Skeletal muscle cell (primary cell): ENCODE measurements around the gene TBC1D1.
"Not testable (repeated sequence)": the region's sequence is repeated elsewhere in the genome, so short reads cannot be mapped to it uniquely, and the experiment has no call there.

ENCODE experiments used
- DNase-seq: peaks from one replicate; pipeline ENCODE4 v3.0.0-alpha.2; 2010; ENCODE audit warnings: low read depth
- H3K4me3 ChIP-seq: 2 replicates; pipeline ENCODE4 v1.5.1; 2011; ENCODE audit warnings: low read depth, mild to moderate bottlenecking, control low read depth, low read length, moderate library complexity

Gene TBC1D1

GRCh38 chr4:38003102-38003501, 112.2 kb downstream of the TBC1D1 start:
- H3K4me3 ChIP-seq = no peak overlapping the region
- DNase-seq = no peak

GRCh38 chr4:38003628-38004027, 112.7 kb downstream of the TBC1D1 start:
- H3K4me3 ChIP-seq = no peak overlapping the region
- no peak for DNase-seq

- no peak for DNase-seq
- H3K4me3 ChIP-seq = no peak overlapping the region
Measured at GRCh38 chr4:38004062-38004461, 113.2 kb downstream of the TBC1D1 start.

GRCh38 chr4:38004887-38005286, 114.0 kb downstream of the TBC1D1 start:
- DNase-seq = no peak
- no peak overlapping the region for H3K4me3 ChIP-seq

GRCh38 chr4:38005637-38006036, 114.8 kb downstream of the TBC1D1 start:
- no peak overlapping the region for H3K4me3 ChIP-seq
- DNase-seq = no peak

GRCh38 chr4:38007645-38008044, 116.8 kb downstream of the TBC1D1 start:
- no peak for DNase-seq
- H3K4me3 ChIP-seq = no peak overlapping the region

- DNase-seq = no peak
Measured at GRCh38 chr4:38008571-38009021, 117.7 kb downstream of the TBC1D1 start.

GRCh38 chr4:38009421-38009820, 118.5 kb downstream of the TBC1D1 start:
- DNase-seq = no peak
- H3K4me3 ChIP-seq = no peak overlapping the region

More at GRCh38 chr4:38008571-38009021, 117.7 kb downstream of the TBC1D1 start:
- H3K4me3 ChIP-seq = no peak overlapping the region

GRCh38 chr4:38009949-38010348, 119.1 kb downstream of the TBC1D1 start:
- DNase-seq = no peak

GRCh38 chr4:38011511-38012162, 120.8 kb downstream of the TBC1D1 start:
- DNase-seq = no peak
- no peak overlapping the region for H3K4me3 ChIP-seq

More at GRCh38 chr4:38009949-38010348, 119.1 kb downstream of the TBC1D1 start:
- H3K4me3 ChIP-seq = no peak overlapping the region

- H3K4me3 ChIP-seq = no peak overlapping the region
- no peak for DNase-seq
Measured at GRCh38 chr4:38013461-38014366, 122.8 kb downstream of the TBC1D1 start.

GRCh38 chr4:38014421-38014852, 123.6 kb downstream of the TBC1D1 start:
- no peak for DNase-seq
- H3K4me3 ChIP-seq = no peak overlapping the region

GRCh38 chr4:38015886-38016515, 125.1 kb downstream of the TBC1D1 start:
- no peak overlapping the region for H3K4me3 ChIP-seq
- DNase-seq = no peak

GRCh38 chr4:38016698-38017097, 125.8 kb downstream of the TBC1D1 start:
- no peak for DNase-seq
- H3K4me3 ChIP-seq = no peak overlapping the region

- no peak overlapping the region for H3K4me3 ChIP-seq
- no peak for DNase-seq
Measured at GRCh38 chr4:38017609-38018008, 126.7 kb downstream of the TBC1D1 start.

GRCh38 chr4:38020386-38020785, 129.5 kb downstream of the TBC1D1 start:
- DNase-seq = no peak
- H3K4me3 ChIP-seq = no peak overlapping the region

- not testable (repeated sequence) for DNase-seq, H3K4me3 ChIP-seq
Measured at GRCh38 chr4:38020961-38021360, 130.1 kb downstream of the TBC1D1 start.

GRCh38 chr4:38021751-38022150, 130.9 kb downstream of the TBC1D1 start:
- H3K4me3 ChIP-seq = no peak overlapping the region
- DNase-seq = no peak

GRCh38 chr4:38023347-38024205, 132.7 kb downstream of the TBC1D1 start:
- no peak for DNase-seq
- H3K4me3 ChIP-seq = no peak overlapping the region
